ENCODE results near the gene USP53. TPM values are rescaled to one million over a fixed set of nuclear protein-coding genes. Genes with fewer than 3 reads are reported as not detected.

USP53 gene
- total RNA-seq, 1 donor from 2014 or later = 75.4 TPM

DNA sequence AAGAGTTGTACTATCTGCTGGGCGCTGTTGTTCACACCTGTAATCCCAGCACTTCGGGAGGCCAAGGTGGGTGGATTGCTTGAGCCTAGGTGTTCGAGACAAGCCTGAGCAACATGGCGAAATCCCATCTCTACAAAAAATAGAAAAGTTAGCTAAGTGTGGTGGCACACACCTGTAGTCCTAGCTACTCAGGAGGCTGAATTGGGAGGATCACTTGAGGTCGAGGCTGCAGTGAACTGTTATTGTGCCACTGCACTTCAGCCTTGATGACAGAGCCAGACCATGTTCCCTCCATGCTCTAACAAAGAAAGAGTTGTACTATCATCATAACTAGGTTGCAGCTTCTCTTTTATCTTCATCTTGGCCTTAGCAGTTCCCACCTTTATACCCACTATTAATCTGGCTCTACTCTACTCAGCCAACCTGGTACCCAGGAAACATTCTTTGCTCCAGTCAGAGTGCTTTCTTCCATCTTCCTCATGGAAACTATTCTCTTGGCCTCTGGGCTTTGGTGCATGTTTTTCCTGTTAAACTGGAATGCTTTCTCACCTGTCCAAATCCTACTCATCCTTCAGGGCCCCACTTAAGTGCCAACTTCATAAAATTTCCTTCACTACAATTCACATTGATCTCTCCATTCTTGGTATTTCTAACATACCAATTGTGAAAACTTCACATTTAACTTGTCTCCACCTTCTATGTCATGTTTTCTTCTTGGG is 91.2 kb downstream of the USP53 start:
- DNase-seq (ENCODE audit: low spot score in 2 of 2) = no peak
- Histone ChIP-seq H3K4me3 (no peak overlapping the region), H3K9me3 (no peaks in the 10 kb centered on the region), H3K27ac (no peak overlapping the region), H3K36me3 (no peaks in the 10 kb centered on the region), H3K4me1 (peaks cover 0 to 6% of the 10 kb centered on the region in 2 donors), H3K27me3 (no peaks in the 10 kb centered on the region)
- intact Hi-C loops (cut with DNase I) = no loop called here
- TF ChIP-seq, protein P1, sequence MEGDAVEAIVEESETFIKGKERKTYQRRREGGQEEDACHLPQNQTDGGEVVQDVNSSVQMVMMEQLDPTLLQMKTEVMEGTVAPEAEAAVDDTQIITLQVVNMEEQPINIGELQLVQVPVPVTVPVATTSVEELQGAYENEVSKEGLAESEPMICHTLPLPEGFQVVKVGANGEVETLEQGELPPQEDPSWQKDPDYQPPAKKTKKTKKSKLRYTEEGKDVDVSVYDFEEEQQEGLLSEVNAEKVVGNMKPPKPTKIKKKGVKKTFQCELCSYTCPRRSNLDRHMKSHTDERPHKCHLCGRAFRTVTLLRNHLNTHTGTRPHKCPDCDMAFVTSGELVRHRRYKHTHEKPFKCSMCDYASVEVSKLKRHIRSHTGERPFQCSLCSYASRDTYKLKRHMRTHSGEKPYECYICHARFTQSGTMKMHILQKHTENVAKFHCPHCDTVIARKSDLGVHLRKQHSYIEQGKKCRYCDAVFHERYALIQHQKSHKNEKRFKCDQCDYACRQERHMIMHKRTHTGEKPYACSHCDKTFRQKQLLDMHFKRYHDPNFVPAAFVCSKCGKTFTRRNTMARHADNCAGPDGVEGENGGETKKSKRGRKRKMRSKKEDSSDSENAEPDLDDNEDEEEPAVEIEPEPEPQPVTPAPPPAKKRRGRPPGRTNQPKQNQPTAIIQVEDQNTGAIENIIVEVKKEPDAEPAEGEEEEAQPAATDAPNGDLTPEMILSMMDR (IDR thresholded peaks at IDR 0.05) = no peak

DNA sequence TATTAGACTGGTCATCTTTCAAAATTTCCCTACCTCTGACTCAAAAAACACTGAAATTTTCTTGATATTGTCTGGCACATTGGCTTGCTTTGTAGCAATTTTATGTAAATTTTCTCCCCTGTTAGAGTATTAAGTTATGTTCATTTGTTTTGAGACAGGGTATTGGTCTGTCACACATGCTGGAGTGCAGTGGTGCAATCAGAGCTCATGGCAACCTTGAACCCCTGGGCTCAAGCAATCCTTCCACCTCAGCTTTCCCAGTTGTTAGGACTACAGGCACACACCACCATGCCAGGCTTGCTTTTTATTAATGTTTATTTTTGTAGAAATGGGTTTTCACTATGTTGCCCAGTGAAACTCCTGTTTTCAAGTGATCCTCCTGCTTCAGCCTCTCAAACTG is 91.9 kb downstream of the USP53 start:
- Histone ChIP-seq H3K4me3 (no peak overlapping the region), H3K27me3 (no peaks in the 10 kb centered on the region), H3K27ac (no peak overlapping the region), H3K9me3 (no peaks in the 10 kb centered on the region), H3K4me1 (no peaks in the 10 kb centered on the region), H3K36me3 (no peaks in the 10 kb centered on the region)
- intact Hi-C loops (cut with DNase I) = no loop called here
- DNase-seq (ENCODE audit: low spot score in 2 of 2) = no peak
- TF ChIP-seq, protein P1 (IDR thresholded peaks at IDR 0.05) = no peak

DNA sequence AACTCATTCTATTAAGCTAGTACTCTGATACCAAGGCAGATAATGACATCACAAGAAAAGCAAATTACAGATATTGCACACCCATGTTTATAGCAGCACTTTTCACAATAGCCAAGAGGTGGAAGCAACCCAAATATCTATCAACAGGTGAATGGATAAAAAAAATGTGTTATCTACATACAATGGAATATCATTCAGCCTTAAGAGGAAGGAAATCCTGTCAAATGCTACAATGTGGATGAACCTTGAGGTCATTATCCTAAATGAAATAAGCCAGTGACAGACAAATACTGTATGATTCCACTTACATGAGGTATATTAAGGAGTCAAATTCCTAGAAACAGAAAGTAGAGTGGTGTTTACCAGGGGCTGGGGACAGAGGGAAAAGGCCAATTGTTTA is 95.1 kb downstream of the USP53 start:
- no peak overlapping the region for H3K27ac ChIP-seq
- H3K9me3 ChIP-seq = no peaks in the 10 kb centered on the region
- H3K27me3 ChIP-seq = no peaks in the 10 kb centered on the region
- no peaks in the 10 kb centered on the region for H3K4me1 ChIP-seq
- intact Hi-C loops (cut with DNase I) = no loop called here
- TF ChIP-seq, protein P1 (IDR thresholded peaks at IDR 0.05) = no peak
- no peak overlapping the region for H3K4me3 ChIP-seq
- no peaks in the 10 kb centered on the region for H3K36me3 ChIP-seq
- DNase-seq (ENCODE audit: low spot score in 2 of 2) = no peak

DNA sequence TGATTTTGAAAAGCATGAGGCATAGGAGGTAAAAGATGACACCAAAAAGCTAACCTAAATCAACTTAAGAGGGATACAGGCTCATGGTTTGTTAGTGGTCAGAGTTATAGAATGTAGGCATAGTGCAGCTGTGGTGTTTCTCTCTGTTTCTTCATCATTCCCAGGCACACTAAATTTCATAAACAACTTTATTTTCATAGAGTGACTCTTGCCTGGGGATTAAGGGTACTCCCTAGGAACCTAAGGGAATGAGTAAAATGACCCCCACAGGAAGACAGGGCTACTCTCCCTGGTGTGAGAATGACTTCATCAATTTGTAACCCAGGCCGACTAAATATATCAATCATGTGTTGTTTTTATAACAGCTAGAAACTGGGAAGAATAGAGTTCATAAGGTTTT is 98.3 kb downstream of the USP53 start:
- intact Hi-C loops (cut with DNase I) = loop anchor here (10.0 kb wide), 1 partner anchor 144 kb away; no protein-coding TSS in a partner anchor
- Histone ChIP-seq H3K4me3 (no peak overlapping the region), H3K27me3 (no peaks in the 10 kb centered on the region)

DNA sequence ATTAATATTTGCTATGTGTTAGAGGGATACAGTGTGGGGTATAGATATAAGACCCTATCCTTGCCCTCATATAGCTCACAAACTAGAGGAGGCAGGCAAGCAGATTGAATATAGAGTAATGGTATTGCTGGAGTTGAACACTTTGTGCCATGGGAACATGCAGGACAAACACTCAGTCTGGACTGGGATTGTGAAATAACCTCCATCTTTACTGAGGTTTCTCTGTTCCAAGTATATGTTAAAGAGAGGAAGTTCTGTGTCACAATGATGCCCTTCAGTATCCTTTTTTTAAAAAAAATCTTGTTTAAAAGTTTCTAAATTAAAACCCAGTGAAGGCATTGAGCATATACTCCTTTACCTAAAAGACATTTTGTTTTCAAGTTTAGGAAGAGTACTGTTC is 100.7 kb downstream of the USP53 start:
- H3K27me3 ChIP-seq = no peaks in the 10 kb centered on the region
- no peak for DNase-seq (ENCODE audit: low spot score in 2 of 2)
- no peak overlapping the region for H3K4me3 ChIP-seq
- H3K9me3 ChIP-seq = no peaks in the 10 kb centered on the region
- TF ChIP-seq, protein P1 (IDR thresholded peaks at IDR 0.05) = no peak
- H3K4me1 ChIP-seq = peaks cover 4 to 10% of the 10 kb centered on the region in 2 donors
- intact Hi-C loops (cut with DNase I) = loop anchor here (10.0 kb wide), 1 partner anchor 142 kb away; no protein-coding TSS in a partner anchor
- no peak overlapping the region for H3K27ac ChIP-seq
- H3K36me3 ChIP-seq = no peaks in the 10 kb centered on the region

More for the DNA sequence above, 98.3 kb downstream of the USP53 start:
- H3K36me3 ChIP-seq = no peaks in the 10 kb centered on the region
- TF ChIP-seq, protein P1 (IDR thresholded peaks at IDR 0.05) = no peak
- no peaks in the 10 kb centered on the region for H3K9me3 ChIP-seq
- H3K27ac ChIP-seq = no peak overlapping the region
- no peak for DNase-seq (ENCODE audit: low spot score in 2 of 2)
- peaks cover 4 to 6% of the 10 kb centered on the region in 2 donors for H3K4me1 ChIP-seq
